Endothelial cell (in vitro differentiated cells): Measurements from ENCODE around the gene PPFIA4. TPM values are rescaled to one million over a fixed set of nuclear protein-coding genes. Genes with fewer than 3 reads are reported as not detected.

ENCODE experiments used
- DNase-seq: peaks from one replicate; pipeline ENCODE4 v3.0.0; 2021; ENCODE audit warnings: low spot score
- H3K27ac Mint-ChIP-seq: one replicate; pipeline ENCODE4 v1.8.0; 2021; ENCODE audit warnings: mixed read lengths, inconsistent platforms; ENCODE audit not compliant: unreplicated experiment
- H3K27me3 Mint-ChIP-seq: one replicate; pipeline ENCODE4 v1.8.0; 2021; ENCODE audit warnings: mild to moderate bottlenecking, moderate library complexity, mixed read lengths, inconsistent platforms; ENCODE audit not compliant: unreplicated experiment
- H3K36me3 Mint-ChIP-seq: one replicate; pipeline ENCODE4 v1.8.0; 2021; ENCODE audit warnings: mild to moderate bottlenecking, low read depth, mixed read lengths, inconsistent platforms; ENCODE audit not compliant: unreplicated experiment
- H3K4me1 Mint-ChIP-seq: one replicate; pipeline ENCODE4 v1.8.0; 2021; ENCODE audit warnings: mild to moderate bottlenecking, mixed read lengths, inconsistent platforms; ENCODE audit not compliant: unreplicated experiment
- H3K4me3 Mint-ChIP-seq: one replicate; pipeline ENCODE4 v1.8.0; 2021; ENCODE audit warnings: mild to moderate bottlenecking, mixed read lengths, inconsistent platforms; ENCODE audit not compliant: unreplicated experiment
- H3K9me3 Mint-ChIP-seq: one replicate; pipeline ENCODE4 v1.8.0; 2021; ENCODE audit warnings: mixed read lengths, inconsistent platforms; ENCODE audit not compliant: unreplicated experiment
- CTCF ChIP-seq: fragments of 200-600 bp; sonication (generic); IDR thresholded peaks from one replicate; pipeline ENCODE4 v1.5.0; 2021; ENCODE audit warnings: antibody characterized with exemption; ENCODE audit not compliant: unreplicated experiment
- total RNA-seq: library from RNA; stranded (reverse); fragmentation: NEBNext Ultra II Directional; extraction: Animal tissue kit (Norgen Biotek cat#: 25700); gene quantifications from one replicate; pipeline ENCODE4 v1.2.1, GENCODE V29; 2021; ENCODE audit not compliant: unreplicated experiment

PPFIA4 gene
- total RNA-seq, 1 donor from 2014 or later = 4.0 TPM

- H3K9me3 Mint-ChIP-seq = no peaks in the 10 kb centered on the region
- peaks cover 30% of the 10 kb centered on the region for H3K36me3 Mint-ChIP-seq
- H3K27ac Mint-ChIP-seq = peak overlapping the region; percentile 78
- TF ChIP-seq CTCF = no peak
- no peak overlapping the region for H3K4me3 Mint-ChIP-seq
- peaks cover 7% of the 10 kb centered on the region for H3K27me3 Mint-ChIP-seq
- H3K4me1 Mint-ChIP-seq = peaks cover 28% of the 10 kb centered on the region
- no peak for DNase-seq
Measured at GRCh38 chr1:203069030-203069747, 42.9 kb downstream of the PPFIA4 start.

- no peak for TF ChIP-seq CTCF
- peaks cover 35% of the 10 kb centered on the region for H3K36me3 Mint-ChIP-seq
- H3K4me3 Mint-ChIP-seq = no peak overlapping the region
- H3K27me3 Mint-ChIP-seq = peaks cover 12% of the 10 kb centered on the region
- no peaks in the 10 kb centered on the region for H3K9me3 Mint-ChIP-seq
- H3K27ac Mint-ChIP-seq = no peak overlapping the region
- H3K4me1 Mint-ChIP-seq = peaks cover 46% of the 10 kb centered on the region
- DNase-seq = no peak
Measured at GRCh38 chr1:203072002-203072602, 45.8 kb downstream of the PPFIA4 start.

GRCh38 chr1:203072911-203073310 lies 46.6 kb downstream of the PPFIA4 start:
- Mint-ChIP-seq H3K4me3 (peak overlapping the region; percentile 83), H3K9me3 (no peaks in the 10 kb centered on the region), H3K27ac (no peak overlapping the region), H3K36me3 (peaks cover 32% of the 10 kb centered on the region), H3K4me1 (peaks cover 51% of the 10 kb centered on the region), H3K27me3 (peaks cover 8% of the 10 kb centered on the region)
- no peak for DNase-seq
- TF ChIP-seq CTCF = no peak

- H3K27ac Mint-ChIP-seq = no peak overlapping the region
- H3K4me3 Mint-ChIP-seq = peak overlapping the region; percentile 83
- TF ChIP-seq CTCF = no peak
- no peak for DNase-seq
- peaks cover 51% of the 10 kb centered on the region for H3K4me1 Mint-ChIP-seq
- H3K36me3 Mint-ChIP-seq = peaks cover 32% of the 10 kb centered on the region
- H3K27me3 Mint-ChIP-seq = peaks cover 8% of the 10 kb centered on the region
- no peaks in the 10 kb centered on the region for H3K9me3 Mint-ChIP-seq
Measured at GRCh38 chr1:203073469-203073868, 47.2 kb downstream of the PPFIA4 start.

GRCh38 chr1:203074610-203075009 lies 48.3 kb downstream of the PPFIA4 start:
- peaks cover 49% of the 10 kb centered on the region for H3K4me1 Mint-ChIP-seq
- H3K27me3 Mint-ChIP-seq = peaks cover 6% of the 10 kb centered on the region
- DNase-seq = no peak
- no peak for TF ChIP-seq CTCF
- H3K27ac Mint-ChIP-seq = no peak overlapping the region
- H3K36me3 Mint-ChIP-seq = peaks cover 32% of the 10 kb centered on the region
- H3K9me3 Mint-ChIP-seq = no peaks in the 10 kb centered on the region
- H3K4me3 Mint-ChIP-seq = peak overlapping the region; percentile 88
